OCI-LY7 (cell line): ENCODE data around the gene KIAA0586.

Experiments used
- EZH2phosphoT487 ChIP-seq: fragments of 200-600 bp; sonication (generic); IDR thresholded peaks from 2 replicates; pipeline ENCODE4 v1.6.1; 2018; ENCODE audit warnings: low read depth, borderline replicate concordance, mild to moderate bottlenecking, mixed run types, antibody characterized with exemption, low read length, moderate library complexity, mixed read lengths
- TF ChIP-seq, protein P1 (sequence below): fragments of 200-600 bp; sonication (generic); conservative IDR thresholded peaks from 2 replicates; pipeline ENCODE4 v1.5.1; 2014; ENCODE audit warnings: mild to moderate bottlenecking, antibody characterized with exemption, low read length, moderate library complexity, mixed read lengths

DNA sequence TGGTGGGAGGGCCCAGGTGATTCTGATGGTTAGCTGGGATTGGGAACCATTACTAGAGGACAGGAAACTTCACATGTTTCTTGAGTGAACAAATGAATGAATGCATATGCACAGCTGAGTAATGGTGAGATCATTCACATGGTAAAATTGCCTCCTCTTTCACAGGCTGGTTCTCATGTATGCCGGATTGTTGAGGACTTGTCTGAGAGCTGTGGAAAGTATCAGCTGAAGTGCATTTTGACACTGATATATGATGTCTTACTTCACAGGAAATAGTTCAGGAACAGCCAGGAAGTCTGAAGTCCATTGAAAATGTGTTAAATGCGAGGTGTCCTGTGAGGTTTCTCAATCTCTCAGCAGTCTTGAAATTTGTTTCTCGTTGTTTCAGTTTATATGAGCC, 132.7 kb downstream of the KIAA0586 start:
- TF ChIP-seq EZH2phosphoT487: no peak
- TF ChIP-seq, protein P1, sequence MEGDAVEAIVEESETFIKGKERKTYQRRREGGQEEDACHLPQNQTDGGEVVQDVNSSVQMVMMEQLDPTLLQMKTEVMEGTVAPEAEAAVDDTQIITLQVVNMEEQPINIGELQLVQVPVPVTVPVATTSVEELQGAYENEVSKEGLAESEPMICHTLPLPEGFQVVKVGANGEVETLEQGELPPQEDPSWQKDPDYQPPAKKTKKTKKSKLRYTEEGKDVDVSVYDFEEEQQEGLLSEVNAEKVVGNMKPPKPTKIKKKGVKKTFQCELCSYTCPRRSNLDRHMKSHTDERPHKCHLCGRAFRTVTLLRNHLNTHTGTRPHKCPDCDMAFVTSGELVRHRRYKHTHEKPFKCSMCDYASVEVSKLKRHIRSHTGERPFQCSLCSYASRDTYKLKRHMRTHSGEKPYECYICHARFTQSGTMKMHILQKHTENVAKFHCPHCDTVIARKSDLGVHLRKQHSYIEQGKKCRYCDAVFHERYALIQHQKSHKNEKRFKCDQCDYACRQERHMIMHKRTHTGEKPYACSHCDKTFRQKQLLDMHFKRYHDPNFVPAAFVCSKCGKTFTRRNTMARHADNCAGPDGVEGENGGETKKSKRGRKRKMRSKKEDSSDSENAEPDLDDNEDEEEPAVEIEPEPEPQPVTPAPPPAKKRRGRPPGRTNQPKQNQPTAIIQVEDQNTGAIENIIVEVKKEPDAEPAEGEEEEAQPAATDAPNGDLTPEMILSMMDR: no peak
